ENCODE measurements around the gene ZBED5. TPM values are rescaled to one million over a fixed set of nuclear protein-coding genes. Genes with fewer than 3 reads are reported as not detected.

Gene ZBED5
- total RNA-seq, 1 donor from 2014 or later, result 29.0 TPM

DNA sequence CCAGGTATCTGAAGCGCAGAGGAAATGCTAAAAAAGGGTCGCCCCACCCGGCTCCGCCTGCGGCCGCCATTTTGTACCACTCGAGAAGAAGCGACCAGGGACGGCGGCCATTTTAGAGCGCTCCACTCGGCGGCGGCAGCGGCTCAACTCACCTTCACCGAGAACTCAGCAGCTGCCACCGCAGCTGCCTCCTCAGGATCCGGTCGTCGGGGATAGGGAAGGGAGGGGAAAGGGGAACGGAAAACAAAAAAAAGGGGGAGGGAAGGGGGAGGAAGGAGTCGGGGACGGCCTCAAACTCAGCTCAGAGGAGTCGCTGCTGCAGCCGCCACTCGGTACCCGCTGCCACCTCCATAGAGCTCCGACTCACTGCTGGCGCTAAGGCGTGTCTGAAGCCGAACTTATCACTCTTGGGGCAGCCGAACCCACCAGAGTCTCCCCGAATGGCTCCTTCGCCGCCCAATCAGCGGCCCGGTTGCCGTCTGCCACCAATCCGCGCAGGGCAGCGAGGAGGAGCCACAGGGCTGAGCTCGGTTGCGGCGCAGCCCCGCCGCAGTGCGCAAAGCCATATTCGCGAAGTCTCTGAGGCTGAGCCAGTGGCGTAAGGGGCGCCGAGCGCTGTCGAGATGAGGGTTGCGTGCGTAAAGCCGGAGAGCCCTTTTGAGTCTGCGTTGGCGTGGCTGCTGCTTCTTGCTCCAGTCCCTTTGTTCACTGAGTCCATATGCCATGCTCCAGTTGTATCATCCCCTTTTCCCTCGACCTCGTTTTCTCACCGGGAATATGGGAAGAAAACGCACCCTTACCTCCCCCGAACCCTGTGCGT, 49.1 kb downstream of the ZBED5 start, which contains the start of gene EIF4G2:
Gene EIF4G2, minus strand, starts transcription at position 374 of the 820 bp plus-strand sequence.
- Histone ChIP-seq H3K27me3 (ENCODE audit: control insufficient read depth, insufficient read depth, low read length) (no peaks in the 10 kb centered on the region), H3K4me3 (ENCODE audit: low read depth, low read length) (peak within 1 kb of the TSS; percentile 90), H3K36me3 (ENCODE audit: control insufficient read depth, insufficient read depth, low read length) (peaks cover 6% of the 10 kb centered on the region)
- TF ChIP-seq, protein P1, sequence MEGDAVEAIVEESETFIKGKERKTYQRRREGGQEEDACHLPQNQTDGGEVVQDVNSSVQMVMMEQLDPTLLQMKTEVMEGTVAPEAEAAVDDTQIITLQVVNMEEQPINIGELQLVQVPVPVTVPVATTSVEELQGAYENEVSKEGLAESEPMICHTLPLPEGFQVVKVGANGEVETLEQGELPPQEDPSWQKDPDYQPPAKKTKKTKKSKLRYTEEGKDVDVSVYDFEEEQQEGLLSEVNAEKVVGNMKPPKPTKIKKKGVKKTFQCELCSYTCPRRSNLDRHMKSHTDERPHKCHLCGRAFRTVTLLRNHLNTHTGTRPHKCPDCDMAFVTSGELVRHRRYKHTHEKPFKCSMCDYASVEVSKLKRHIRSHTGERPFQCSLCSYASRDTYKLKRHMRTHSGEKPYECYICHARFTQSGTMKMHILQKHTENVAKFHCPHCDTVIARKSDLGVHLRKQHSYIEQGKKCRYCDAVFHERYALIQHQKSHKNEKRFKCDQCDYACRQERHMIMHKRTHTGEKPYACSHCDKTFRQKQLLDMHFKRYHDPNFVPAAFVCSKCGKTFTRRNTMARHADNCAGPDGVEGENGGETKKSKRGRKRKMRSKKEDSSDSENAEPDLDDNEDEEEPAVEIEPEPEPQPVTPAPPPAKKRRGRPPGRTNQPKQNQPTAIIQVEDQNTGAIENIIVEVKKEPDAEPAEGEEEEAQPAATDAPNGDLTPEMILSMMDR (IDR thresholded peaks at IDR 0.05; ENCODE audit: insufficient read depth, low read length, poor library complexity, severe bottlenecking), result no peak
- DNase-seq (ENCODE audit: low read depth), result peak; percentile 92

DNA sequence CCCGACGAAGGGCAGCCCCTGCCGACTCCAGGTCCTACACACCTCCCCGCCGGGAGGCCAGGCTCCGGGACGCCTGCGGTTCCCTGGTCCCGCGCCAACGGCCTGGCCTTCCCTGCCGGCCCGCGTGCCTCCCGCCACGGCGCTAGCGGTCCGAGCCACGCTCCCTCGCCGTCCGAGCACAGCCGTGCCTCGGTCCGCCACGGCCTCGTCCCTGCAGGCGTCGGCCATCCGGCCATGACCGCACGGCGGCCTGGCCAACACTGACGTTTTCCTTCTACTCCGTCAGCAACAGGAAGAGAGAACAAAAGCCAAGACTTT, 49.7 kb downstream of the ZBED5 start:
- TF ChIP-seq, protein P1 (IDR thresholded peaks at IDR 0.05; ENCODE audit: insufficient read depth, low read length, poor library complexity, severe bottlenecking), result no peak
- no peak for DNase-seq (ENCODE audit: low read depth)
- peak overlapping the region; percentile 90 for H3K4me3 ChIP-seq (ENCODE audit: low read depth, low read length)
- peaks cover 6% of the 10 kb centered on the region for H3K36me3 ChIP-seq (ENCODE audit: control insufficient read depth, insufficient read depth, low read length)
- no peaks in the 10 kb centered on the region for H3K27me3 ChIP-seq (ENCODE audit: control insufficient read depth, insufficient read depth, low read length)

DNA sequence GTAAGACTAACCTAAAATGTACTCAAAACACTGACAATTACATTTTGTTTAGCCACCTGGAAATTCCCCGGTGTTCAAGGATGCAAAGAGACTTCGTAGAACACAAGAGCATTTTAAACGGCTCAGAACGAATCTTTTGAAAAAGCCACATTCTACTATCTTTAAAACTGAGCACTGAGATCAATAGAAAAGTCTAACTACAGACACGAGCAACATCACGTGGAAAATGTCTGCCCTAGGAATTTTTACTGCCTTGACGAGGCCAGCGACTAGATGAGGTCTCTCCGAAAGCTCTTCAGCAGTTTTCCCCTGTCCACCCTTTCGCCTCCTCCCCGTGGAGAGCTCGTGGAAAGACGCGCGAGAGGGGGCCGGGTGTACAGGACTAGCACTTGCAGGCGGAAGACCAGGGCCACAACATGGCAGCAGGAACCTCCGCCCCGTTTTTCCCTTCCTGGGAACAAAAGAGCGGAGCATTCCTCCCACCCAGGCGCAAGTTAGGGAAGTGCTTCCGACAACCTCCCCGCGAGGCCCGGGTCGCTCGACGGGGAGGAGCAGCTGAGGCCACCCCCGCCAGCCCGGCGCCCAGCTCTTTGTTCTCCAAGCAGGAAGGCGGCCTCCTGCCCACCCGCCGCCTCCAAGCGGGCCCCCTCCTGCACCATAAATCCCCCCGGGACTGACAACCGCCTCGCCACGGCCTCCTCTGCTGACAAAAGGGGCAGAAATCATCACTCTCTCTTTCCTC, 50.2 kb downstream of the ZBED5 start:
- Histone ChIP-seq H3K4me3 (ENCODE audit: low read depth, low read length) (peak overlapping the region; percentile 90), H3K27me3 (ENCODE audit: control insufficient read depth, insufficient read depth, low read length) (no peaks in the 10 kb centered on the region), H3K36me3 (ENCODE audit: control insufficient read depth, insufficient read depth, low read length) (peaks cover 6% of the 10 kb centered on the region)
- TF ChIP-seq, protein P1 (IDR thresholded peaks at IDR 0.05; ENCODE audit: insufficient read depth, low read length, poor library complexity, severe bottlenecking), result no peak
- no peak for DNase-seq (ENCODE audit: low read depth)

DNA sequence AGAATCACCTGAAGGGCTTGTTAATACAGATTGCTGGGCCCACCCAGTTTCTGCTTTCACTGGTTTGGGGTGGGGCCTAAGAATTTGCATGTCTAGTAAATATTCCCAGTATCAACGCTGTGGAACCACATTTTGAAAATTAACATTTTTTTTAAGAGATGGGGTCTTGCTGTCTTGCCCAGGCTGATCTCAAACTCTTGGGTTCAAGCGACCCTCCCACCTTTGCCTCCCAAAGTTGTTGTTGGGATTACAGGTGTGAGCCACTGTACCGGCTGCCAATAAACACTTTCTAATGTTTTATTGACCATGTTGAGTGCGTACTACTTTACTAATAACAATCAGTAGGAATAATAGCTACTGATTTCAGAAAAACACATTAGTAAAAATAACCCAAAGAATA, 51.6 kb downstream of the ZBED5 start:
- no peaks in the 10 kb centered on the region for H3K27me3 ChIP-seq (ENCODE audit: control insufficient read depth, insufficient read depth, low read length)
- DNase-seq (ENCODE audit: low read depth), result no peak
- TF ChIP-seq, protein P1 (IDR thresholded peaks at IDR 0.05; ENCODE audit: insufficient read depth, low read length, poor library complexity, severe bottlenecking), result no peak
- peaks cover 8% of the 10 kb centered on the region for H3K36me3 ChIP-seq (ENCODE audit: control insufficient read depth, insufficient read depth, low read length)
- no peak overlapping the region for H3K4me3 ChIP-seq (ENCODE audit: low read depth, low read length)

DNA sequence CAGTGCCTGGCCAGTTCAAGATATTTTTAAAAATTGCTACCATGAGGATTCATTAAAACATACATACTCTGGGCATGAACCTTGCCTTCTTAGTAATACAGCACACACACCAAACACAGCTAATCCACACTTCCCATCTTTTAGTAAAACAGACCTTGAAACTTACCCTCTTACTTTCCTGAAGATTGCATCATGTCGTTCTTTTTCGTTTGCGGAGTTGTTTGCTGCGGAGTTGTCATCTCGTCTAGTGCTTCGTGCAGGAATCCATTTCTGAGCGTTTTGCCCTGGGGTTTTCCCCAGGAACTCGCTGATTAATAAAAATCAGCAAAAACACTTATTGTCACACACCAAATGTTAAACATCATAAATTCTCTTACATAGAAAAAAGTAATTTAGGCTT, 52.1 kb downstream of the ZBED5 start:
- peaks cover 8% of the 10 kb centered on the region for H3K36me3 ChIP-seq (ENCODE audit: control insufficient read depth, insufficient read depth, low read length)
- H3K4me3 ChIP-seq (ENCODE audit: low read depth, low read length), result no peak overlapping the region
- DNase-seq (ENCODE audit: low read depth), result no peak
- TF ChIP-seq, protein P1 (IDR thresholded peaks at IDR 0.05; ENCODE audit: insufficient read depth, low read length, poor library complexity, severe bottlenecking), result no peak
- H3K27me3 ChIP-seq (ENCODE audit: control insufficient read depth, insufficient read depth, low read length), result no peaks in the 10 kb centered on the region
